Dermis blood vessel endothelial cell (primary cell): Measurements from ENCODE around the gene ZNF799. TPM values are rescaled to one million over a fixed set of nuclear protein-coding genes. Genes with fewer than 3 reads are reported as not detected.
"Not testable (repeated sequence)": the region's sequence is repeated elsewhere in the genome, so short reads cannot be mapped to it uniquely, and the experiment has no call there.

Source experiments
- DNase-seq: peaks from one replicate; pipeline ENCODE4 v3.0.0; 2010
- total RNA-seq: library from RNA; depleted of rRNA; stranded (reverse); fragments of >200 nt; gene quantifications from 2 replicates; pipeline ENCODE4 v1.2.3, GENCODE V29; 2014

Gene ZNF799
- total RNA-seq, 1 donor from 2014 or later: 12.1 TPM

GRCh38 chr19:12362236-12362635, 38.8 kb downstream of the ZNF799 start:
- not testable (repeated sequence) for DNase-seq

- no peak for DNase-seq
Observed at GRCh38 chr19:12353375-12353774, 47.7 kb downstream of the ZNF799 start.

DNA sequence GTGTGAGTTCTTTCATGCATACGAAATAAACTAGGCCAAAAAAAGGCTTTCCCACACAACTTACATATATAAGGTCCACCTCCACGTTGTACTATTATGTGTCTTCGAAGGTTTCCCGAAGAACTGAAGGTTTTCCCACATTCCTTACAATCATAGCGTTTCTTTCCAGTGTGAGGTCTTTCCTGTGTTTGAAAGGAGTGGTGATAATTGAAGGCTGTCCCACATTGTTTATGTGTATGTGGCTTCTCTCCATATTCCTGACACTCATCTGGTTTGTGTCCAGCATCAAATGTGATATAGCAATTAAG, 50.2 kb downstream of the ZNF799 start:
- DNase-seq: no peak

DNA sequence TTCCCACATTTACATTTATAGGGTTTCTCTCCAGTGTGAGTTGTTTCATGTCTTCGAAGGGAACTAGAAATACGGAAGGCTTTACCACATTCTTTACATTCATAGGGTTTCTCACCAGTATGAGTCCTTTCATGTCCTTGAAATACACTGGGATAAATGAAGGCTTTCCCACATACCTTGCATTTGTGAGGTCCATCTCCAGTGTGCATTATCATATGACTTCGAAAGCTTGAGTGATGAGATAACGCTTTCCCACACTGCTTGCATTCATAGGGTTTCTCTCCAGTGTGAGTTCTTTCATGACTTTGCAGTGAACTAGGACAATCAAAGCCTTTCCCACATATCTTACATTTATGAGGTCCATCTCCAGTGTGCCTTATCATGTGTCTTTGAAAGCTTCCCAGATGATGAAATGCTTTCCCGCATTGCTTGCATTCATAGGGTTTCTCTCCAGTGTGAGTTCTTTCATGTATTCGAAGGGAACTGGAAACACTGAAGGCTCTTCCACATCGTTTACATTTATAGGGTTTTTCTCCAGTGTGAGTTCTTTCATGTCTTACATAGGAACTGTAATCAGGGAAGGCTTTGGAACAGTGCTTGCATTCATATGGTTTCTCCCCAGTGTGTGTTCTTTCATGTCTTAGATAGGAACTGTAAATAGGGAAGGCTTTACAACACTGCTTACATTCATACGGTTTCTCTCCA, 50.7 kb downstream of the ZNF799 start:
- no peak for DNase-seq

GRCh38 chr19:12346896-12347295, 54.2 kb downstream of the ZNF799 start:
- DNase-seq: no peak

DNA sequence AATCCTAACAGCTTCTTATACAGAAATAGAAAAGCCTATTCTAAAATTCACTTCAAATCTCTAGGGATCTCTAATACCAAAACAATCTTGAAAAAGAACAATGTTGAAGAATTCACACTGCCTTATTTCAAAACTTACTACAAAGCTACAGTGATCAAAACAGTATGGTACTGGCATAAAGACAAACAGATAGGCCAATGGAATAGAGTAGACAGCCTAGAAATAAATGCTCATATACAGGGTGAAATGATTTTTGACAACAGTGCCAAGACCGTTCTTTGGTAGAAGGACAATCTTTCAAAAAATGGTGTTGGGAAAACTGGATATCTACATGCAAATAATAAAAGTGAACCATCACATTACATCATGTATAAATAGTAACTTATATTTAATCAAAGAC, 55.9 kb downstream of the ZNF799 start:
- DNase-seq: no peak

Other genes starting within 250 kb of the ZNF799 start
- 11.5 and 15.1 TPM in 2 replicates for gene ZNF625, start 244.5 kb downstream of the ZNF799 start, total RNA-seq
- gene ZNF136, start 238.2 kb downstream of the ZNF799 start, total RNA-seq: 5.1 and 8.7 TPM in 2 replicates
- gene ZNF44, start 106.4 kb downstream of the ZNF799 start, total RNA-seq: 6.9 and 8.8 TPM in 2 replicates
- 2.2 TPM in 2 replicates for gene ZNF563, start 67.6 kb downstream of the ZNF799 start, total RNA-seq
- 2.7 and 4.3 TPM in 2 replicates for gene ZNF442, start 35.6 kb downstream of the ZNF799 start, total RNA-seq
- 6.2 and 9.5 TPM in 2 replicates for gene ZNF443, start 39.8 kb upstream of the ZNF799 start, total RNA-seq
- 3.5 and 5.8 TPM in 2 replicates for gene ZNF709, start 83.5 kb upstream of the ZNF799 start, total RNA-seq
- 8.4 and 13.3 TPM in 2 replicates for gene ZNF564, start 150.2 kb upstream of the ZNF799 start, total RNA-seq
- 10.2 and 13.1 TPM in 2 replicates for gene ZNF490, start 209.5 kb upstream of the ZNF799 start, total RNA-seq
- gene ZNF791, start 209.6 kb upstream of the ZNF799 start, total RNA-seq: 17.9 and 21.3 TPM in 2 replicates